Testis (tissue), 3 donors: ENCODE results near the gene KCTD20. TPM values are rescaled to one million over a fixed set of nuclear protein-coding genes. Genes with fewer than 3 reads are reported as not detected.

Experiments used
- DNase-seq: peaks from one replicate; pipeline ENCODE4 v3.0.0-alpha.2; 2019
- H3K27ac ChIP-seq, 2 donors: fragments of 200-600 bp; sonication (generic); one replicate each; pipeline ENCODE4 v1.5.1; 2019
- H3K27me3 ChIP-seq: fragments of 200-600 bp; sonication (generic); one replicate; pipeline ENCODE4 v1.5.1; 2019
- H3K36me3 ChIP-seq: fragments of 200-600 bp; sonication (generic); one replicate; pipeline ENCODE4 v1.5.1; 2017; ENCODE audit warnings: low read depth; ENCODE audit errors: missing control alignments
- H3K4me1 ChIP-seq: fragments of 200-600 bp; sonication (generic); one replicate; pipeline ENCODE4 v1.5.1; 2019
- H3K4me3 ChIP-seq, 2 donors: fragments of 200-600 bp; sonication (generic); one replicate each; pipeline ENCODE4 v1.5.1; 2017 to 2019
- H3K9me3 ChIP-seq: fragments of 200-600 bp; sonication (generic); one replicate; pipeline ENCODE4 v1.5.1; 2017
- CTCF ChIP-seq, 3 experiments: fragments of 450-650 bp in 2 of 3; fragments of 200-600 bp in 1 of 3; sonication (generic) in 1 of 3; IDR thresholded peaks; one replicate each; pipeline ENCODE4 v1.5.1; 2016 to 2019; ENCODE audit warnings: antibody characterized with exemption in 3 of 3, mild to moderate bottlenecking in 2 of 3, moderate library complexity in 1 of 3
- POLR2A ChIP-seq: fragments of 450-650 bp; IDR thresholded peaks from one replicate; pipeline ENCODE4 v1.6.1; 2017; ENCODE audit warnings: antibody characterized with exemption, mild to moderate bottlenecking, moderate library complexity
- WGBS, 2 donors: methylation state at CpG; one replicate each; pipeline ENCODE4 v1.1.5; 2018; 5-methylcytosine and 5-hydroxymethylcytosine counted together
- intact Hi-C: fragments of 100-400 bp; cut with DNase I; formaldehyde crosslinking; loops from one replicate; pipeline ENCODE4 v1.15.1; 2023; ENCODE audit warnings: low total_unique reads
- polyA plus RNA-seq: library from polyadenylated mRNA; stranded (reverse); fragments of 350-450 nt; fragmentation: Illumina TruSeq; extraction: RNeasy Lipid Tissue Mini Kit (QIAGEN cat#74804); gene quantifications from one replicate; pipeline ENCODE4 v1.2.3, GENCODE V29; 2014; ENCODE audit warnings: low read depth, low replicate concordance; ENCODE audit not compliant: insufficient read depth
- total RNA-seq, 2 donors: library from RNA; depleted of rRNA; stranded (reverse); fragments of >200 nt; gene quantifications; one replicate each; pipeline ENCODE4 v1.2.3, GENCODE V29; 2016

KCTD20 gene
- total and polyA plus RNA-seq, 3 donors from 2014 or later, result 21.8 to 35.5 (median 31.5) TPM

- H3K4me3 ChIP-seq, result no peak overlapping the region
- H3K27me3 ChIP-seq, result no peaks in the 10 kb centered on the region
- intact Hi-C loops, result no loop called here
- no peaks in the 10 kb centered on the region for H3K4me1 ChIP-seq
- H3K36me3 ChIP-seq, result no peaks in the 10 kb centered on the region
- H3K9me3 ChIP-seq, result no peaks in the 10 kb centered on the region
- no peak overlapping the region for H3K27ac ChIP-seq
- TF ChIP-seq POLR2A (no peak), CTCF (IDR thresholded peaks at IDR 0.05) (no peak)
- no peak for DNase-seq
- 79 to 86% methylated on average over 4 of the region's 4 CpGs for WGBS, 2 donors
Observed at GRCh38 chr6:36413489-36414480, 29.0 kb upstream of the KCTD20 start.

DNA sequence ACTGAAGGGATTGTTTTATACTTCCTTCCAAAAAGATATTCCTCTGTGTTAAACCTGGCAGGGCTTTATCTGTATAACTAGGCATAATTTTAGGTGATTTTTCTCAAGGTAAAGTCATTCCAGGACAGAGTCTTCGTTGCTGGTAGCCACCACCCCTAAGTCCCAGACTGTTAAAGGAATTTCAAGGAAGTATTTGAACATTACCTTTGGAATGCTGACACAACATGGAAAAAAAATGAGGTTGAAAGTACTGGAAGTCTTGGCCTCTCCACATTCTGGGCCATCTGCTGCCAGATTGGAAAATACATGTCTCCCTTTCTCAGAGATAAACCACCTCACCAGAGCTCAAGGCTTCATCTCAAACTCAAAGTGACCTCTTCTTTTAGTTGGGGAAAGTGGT, 28.3 kb upstream of the KCTD20 start:
- no peak for DNase-seq
- H3K27ac ChIP-seq, result no peak overlapping the region
- WGBS, 2 donors, result 44 to 47% methylated on average over 1 of the region's 1 CpG
- intact Hi-C loops, result no loop called here
- no peak overlapping the region for H3K4me3 ChIP-seq
- H3K4me1 ChIP-seq, result no peaks in the 10 kb centered on the region
- no peak for TF ChIP-seq POLR2A
- TF ChIP-seq CTCF (IDR thresholded peaks at IDR 0.05), result no peak
- no peaks in the 10 kb centered on the region for H3K9me3 ChIP-seq
- H3K36me3 ChIP-seq, result no peaks in the 10 kb centered on the region
- H3K27me3 ChIP-seq, result no peaks in the 10 kb centered on the region

DNA sequence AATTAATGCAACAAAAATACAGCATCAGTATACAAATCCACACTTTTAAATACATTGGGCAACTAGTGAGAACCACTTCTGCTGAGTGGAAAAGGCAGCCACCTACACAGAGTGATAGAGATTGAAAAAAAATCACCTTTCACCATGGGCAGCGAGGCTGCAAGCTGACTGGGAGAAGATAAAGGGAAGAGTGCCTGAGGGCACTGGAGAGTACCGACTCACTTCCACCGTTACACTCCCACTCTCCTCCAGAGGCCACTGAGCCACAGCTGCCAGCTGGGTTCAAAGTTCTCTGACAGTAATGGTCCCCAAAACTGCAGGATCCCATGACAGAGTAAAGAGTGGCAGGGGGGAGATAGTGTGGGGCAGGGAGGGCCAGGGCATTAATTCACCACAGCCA, 24.2 kb upstream of the KCTD20 start:
- no peak for DNase-seq
- WGBS, 2 donors, result 80 to 81% methylated on average over 3 of the region's 3 CpGs
- TF ChIP-seq POLR2A, result no peak
- TF ChIP-seq CTCF (IDR thresholded peaks at IDR 0.05), result no peak
- Histone ChIP-seq H3K4me3 (no peak overlapping the region), H3K27ac (no peak overlapping the region), H3K36me3 (no peaks in the 10 kb centered on the region), H3K27me3 (no peaks in the 10 kb centered on the region), H3K9me3 (no peaks in the 10 kb centered on the region), H3K4me1 (peaks cover 6% of the 10 kb centered on the region)
- intact Hi-C loops, result no loop called here

- H3K36me3 ChIP-seq, result no peaks in the 10 kb centered on the region
- H3K4me1 ChIP-seq, result peaks cover 6% of the 10 kb centered on the region
- H3K27ac ChIP-seq, result no peak overlapping the region
- no peaks in the 10 kb centered on the region for H3K27me3 ChIP-seq
- TF ChIP-seq CTCF (IDR thresholded peaks at IDR 0.05), result no peak
- TF ChIP-seq POLR2A, result no peak
- intact Hi-C loops, result no loop called here
- WGBS, 2 donors, result 92 to 94% methylated on average over 1 of the region's 1 CpG
- no peak overlapping the region for H3K4me3 ChIP-seq
- H3K9me3 ChIP-seq, result no peaks in the 10 kb centered on the region
- no peak for DNase-seq
Observed at GRCh38 chr6:36419310-36419709, 23.5 kb upstream of the KCTD20 start.
